ENCODE measurements around the gene FXYD1.
A peak's percentile ranks its signal among the peaks of the same experiment; 100 is the strongest.

Gene FXYD1

DNA sequence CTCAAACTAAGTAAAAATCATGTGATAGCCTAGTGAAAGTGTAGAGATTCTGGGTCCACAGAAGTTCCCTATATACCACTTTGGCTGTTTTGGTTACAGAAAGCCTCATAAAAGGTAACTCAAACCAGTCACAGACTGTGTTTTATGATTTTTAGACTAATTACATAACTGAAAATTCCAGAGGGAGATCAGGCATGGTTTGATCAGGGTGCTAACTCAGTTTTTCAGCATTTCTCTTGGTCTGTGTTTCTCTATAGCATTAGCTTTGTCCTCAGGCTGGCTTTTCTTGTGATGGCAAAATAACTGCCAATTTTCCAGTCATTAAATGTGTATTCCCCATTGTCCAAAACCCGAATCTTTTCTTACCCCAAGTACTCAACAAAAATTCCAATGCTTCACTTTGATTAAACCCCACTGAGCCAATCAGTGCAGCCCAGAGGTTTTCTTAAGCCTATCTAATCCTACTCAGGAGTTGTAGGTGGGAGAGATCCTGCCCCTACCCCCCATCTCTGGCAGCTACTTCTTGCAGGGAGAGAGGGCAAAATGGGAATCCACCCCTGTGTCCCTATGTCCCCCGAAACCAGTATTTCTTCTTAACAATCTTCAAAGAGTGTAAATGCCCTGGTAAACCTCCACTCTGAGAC is 31.6 kb upstream of the FXYD1 start:
- no peaks in the 10 kb centered on the region for H3K4me1 ChIP-seq (ENCODE audit: control insufficient read depth, insufficient read depth, low read length)
- no peaks in the 10 kb centered on the region for H3K27me3 ChIP-seq (ENCODE audit: control insufficient read depth, insufficient read depth, low read length, poor library complexity, severe bottlenecking)
- H3K9me3 ChIP-seq (ENCODE audit: control insufficient read depth, low read length), result no peaks in the 10 kb centered on the region
- H3K4me3 ChIP-seq (ENCODE audit: insufficient read depth, low read depth, low read length), result no peak overlapping the region
- H3K36me3 ChIP-seq (ENCODE audit: control insufficient read depth, insufficient read depth, low read length), result no peaks in the 10 kb centered on the region
- no peak overlapping the region for H3K27ac ChIP-seq (ENCODE audit: insufficient read depth, low read depth, low read length, poor library complexity, severe bottlenecking)
- WGBS, 2 experiments, result 91 to 94% methylated on average over 1 of the region's 2 CpGs

DNA sequence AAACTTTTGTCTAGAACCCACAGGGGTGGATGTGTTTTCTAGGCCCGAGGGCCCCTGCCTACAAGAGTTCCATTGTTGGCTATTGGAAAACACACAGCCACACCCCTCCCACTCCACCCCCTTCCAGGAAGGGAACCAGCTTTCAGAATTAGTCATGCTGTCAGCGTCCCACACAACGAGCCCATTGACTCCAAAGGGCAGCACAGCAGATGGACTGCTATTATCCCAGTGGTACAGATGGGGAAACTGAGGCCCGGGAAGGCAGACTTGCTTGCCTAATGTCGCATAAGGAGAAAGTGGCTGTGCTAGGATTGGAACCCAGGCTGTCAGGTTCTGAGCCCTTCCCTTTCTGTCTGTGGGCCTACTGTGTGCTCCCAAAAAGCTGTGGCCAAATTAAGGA is 31.1 kb upstream of the FXYD1 start:
- no peak overlapping the region for H3K27ac ChIP-seq (ENCODE audit: insufficient read depth, low read depth, low read length, poor library complexity, severe bottlenecking)
- no peaks in the 10 kb centered on the region for H3K36me3 ChIP-seq (ENCODE audit: control insufficient read depth, insufficient read depth, low read length)
- 49 to 51% methylated on average over 5 of the region's 5 CpGs for WGBS, 2 experiments
- H3K4me3 ChIP-seq (ENCODE audit: insufficient read depth, low read depth, low read length), result no peak overlapping the region
- H3K4me1 ChIP-seq (ENCODE audit: control insufficient read depth, insufficient read depth, low read length), result no peaks in the 10 kb centered on the region
- H3K27me3 ChIP-seq (ENCODE audit: control insufficient read depth, insufficient read depth, low read length, poor library complexity, severe bottlenecking), result no peaks in the 10 kb centered on the region
- no peaks in the 10 kb centered on the region for H3K9me3 ChIP-seq (ENCODE audit: control insufficient read depth, low read length)

DNA sequence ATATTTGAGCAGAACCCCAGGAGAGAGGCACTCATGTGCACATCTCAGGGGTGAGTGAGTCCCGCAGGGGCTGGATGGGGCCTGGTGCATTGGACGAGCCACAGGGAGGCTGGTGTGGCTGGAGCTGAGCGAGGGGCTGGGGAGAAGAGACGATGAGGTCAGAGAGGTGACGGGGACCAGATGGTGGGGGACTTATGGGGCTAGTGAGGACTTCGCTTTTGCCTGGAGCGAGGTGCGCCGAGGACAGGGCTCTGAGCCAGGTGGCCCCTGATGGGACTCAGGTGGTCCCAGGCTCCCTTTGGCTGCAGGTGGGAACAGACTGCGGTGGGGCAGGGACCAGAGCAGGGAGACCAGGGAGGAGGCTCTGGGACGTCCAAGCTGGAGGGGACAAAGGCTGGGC is 29.9 kb upstream of the FXYD1 start:
- Histone ChIP-seq H3K36me3 (ENCODE audit: control insufficient read depth, insufficient read depth, low read length) (no peaks in the 10 kb centered on the region), H3K4me1 (ENCODE audit: control insufficient read depth, insufficient read depth, low read length) (no peaks in the 10 kb centered on the region), H3K27ac (ENCODE audit: insufficient read depth, low read depth, low read length, poor library complexity, severe bottlenecking) (no peak overlapping the region), H3K4me3 (ENCODE audit: insufficient read depth, low read depth, low read length) (no peak overlapping the region), H3K9me3 (ENCODE audit: control insufficient read depth, low read length) (no peaks in the 10 kb centered on the region), H3K27me3 (ENCODE audit: control insufficient read depth, insufficient read depth, low read length, poor library complexity, severe bottlenecking) (no peaks in the 10 kb centered on the region)
- WGBS, 2 experiments, result 85 to 86% methylated on average over 11 of the region's 11 CpGs

DNA sequence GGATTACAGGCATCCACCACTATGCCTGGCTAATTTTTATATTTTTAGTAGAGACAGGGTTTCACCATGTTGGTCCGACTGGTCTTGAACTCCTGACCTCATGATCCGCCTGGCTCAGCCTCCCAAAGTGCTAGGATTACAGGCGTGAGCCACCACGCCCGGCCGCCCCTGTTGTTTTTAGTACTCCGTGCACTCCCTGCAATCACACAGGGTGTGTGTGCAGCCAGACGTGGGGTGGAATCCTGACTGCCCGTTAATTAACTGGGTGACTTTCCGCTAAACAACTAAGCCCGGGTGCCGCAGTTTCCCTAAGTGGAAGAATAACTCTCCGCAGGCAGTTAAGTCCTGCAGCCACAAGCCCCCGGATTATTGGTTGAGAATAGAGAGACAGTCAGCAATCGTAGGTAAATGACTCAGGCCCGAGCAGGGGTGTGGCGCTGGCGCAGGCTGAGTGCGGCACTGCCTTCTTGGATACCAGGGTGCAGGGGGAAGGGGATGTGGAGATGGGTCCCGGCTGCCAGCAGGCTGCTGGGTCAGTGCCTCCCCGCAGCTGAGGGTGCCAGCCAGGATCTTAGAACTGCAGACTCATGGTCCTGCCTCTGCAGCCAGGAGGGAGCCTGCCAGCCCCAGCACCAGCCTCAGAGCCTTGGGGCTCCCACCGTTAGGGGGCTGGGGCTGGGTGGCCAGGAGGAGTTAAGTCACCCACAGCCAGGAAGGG is 29.1 kb upstream of the FXYD1 start:
- WGBS, 2 experiments, result 89 to 90% methylated on average over 22 of the region's 22 CpGs
- H3K4me3 ChIP-seq (ENCODE audit: insufficient read depth, low read depth, low read length), result no peak overlapping the region

DNA sequence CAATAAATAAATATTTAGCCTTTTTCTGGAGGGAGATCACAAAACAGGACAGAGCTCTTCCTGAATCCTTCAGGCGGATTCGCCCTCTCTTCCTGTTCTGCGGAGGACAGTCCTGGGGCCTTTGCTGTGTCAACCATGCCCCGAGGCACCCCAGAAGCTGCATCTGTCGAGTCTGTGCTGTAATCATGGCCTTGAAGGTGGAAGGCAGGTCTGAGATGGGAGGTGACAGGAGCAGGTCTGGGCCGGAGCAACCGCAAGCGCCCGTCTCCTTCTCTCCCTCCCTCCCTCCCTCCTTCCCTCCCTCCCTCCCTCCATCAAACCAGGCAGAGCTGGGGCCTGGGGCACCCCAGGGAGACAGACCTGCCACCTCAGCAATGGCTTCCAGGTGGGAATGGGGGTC is 27.6 kb upstream of the FXYD1 start:
- Histone ChIP-seq H3K36me3 (ENCODE audit: control insufficient read depth, insufficient read depth, low read length) (no peaks in the 10 kb centered on the region), H3K4me1 (ENCODE audit: control insufficient read depth, insufficient read depth, low read length) (peaks cover 13% of the 10 kb centered on the region), H3K4me3 (ENCODE audit: insufficient read depth, low read depth, low read length) (no peak overlapping the region), H3K27me3 (ENCODE audit: control insufficient read depth, insufficient read depth, low read length, poor library complexity, severe bottlenecking) (no peaks in the 10 kb centered on the region), H3K27ac (ENCODE audit: insufficient read depth, low read depth, low read length, poor library complexity, severe bottlenecking) (no peak overlapping the region), H3K9me3 (ENCODE audit: control insufficient read depth, low read length) (no peaks in the 10 kb centered on the region)
- WGBS, 2 experiments, result 71 to 75% methylated on average over 5 of the region's 9 CpGs

More for the DNA sequence above, 29.1 kb upstream of the FXYD1 start:
- no peaks in the 10 kb centered on the region for H3K9me3 ChIP-seq (ENCODE audit: control insufficient read depth, low read length)
- H3K4me1 ChIP-seq (ENCODE audit: control insufficient read depth, insufficient read depth, low read length), result no peaks in the 10 kb centered on the region
- H3K27ac ChIP-seq (ENCODE audit: insufficient read depth, low read depth, low read length, poor library complexity, severe bottlenecking), result no peak overlapping the region
- no peaks in the 10 kb centered on the region for H3K36me3 ChIP-seq (ENCODE audit: control insufficient read depth, insufficient read depth, low read length)
- no peaks in the 10 kb centered on the region for H3K27me3 ChIP-seq (ENCODE audit: control insufficient read depth, insufficient read depth, low read length, poor library complexity, severe bottlenecking)

DNA sequence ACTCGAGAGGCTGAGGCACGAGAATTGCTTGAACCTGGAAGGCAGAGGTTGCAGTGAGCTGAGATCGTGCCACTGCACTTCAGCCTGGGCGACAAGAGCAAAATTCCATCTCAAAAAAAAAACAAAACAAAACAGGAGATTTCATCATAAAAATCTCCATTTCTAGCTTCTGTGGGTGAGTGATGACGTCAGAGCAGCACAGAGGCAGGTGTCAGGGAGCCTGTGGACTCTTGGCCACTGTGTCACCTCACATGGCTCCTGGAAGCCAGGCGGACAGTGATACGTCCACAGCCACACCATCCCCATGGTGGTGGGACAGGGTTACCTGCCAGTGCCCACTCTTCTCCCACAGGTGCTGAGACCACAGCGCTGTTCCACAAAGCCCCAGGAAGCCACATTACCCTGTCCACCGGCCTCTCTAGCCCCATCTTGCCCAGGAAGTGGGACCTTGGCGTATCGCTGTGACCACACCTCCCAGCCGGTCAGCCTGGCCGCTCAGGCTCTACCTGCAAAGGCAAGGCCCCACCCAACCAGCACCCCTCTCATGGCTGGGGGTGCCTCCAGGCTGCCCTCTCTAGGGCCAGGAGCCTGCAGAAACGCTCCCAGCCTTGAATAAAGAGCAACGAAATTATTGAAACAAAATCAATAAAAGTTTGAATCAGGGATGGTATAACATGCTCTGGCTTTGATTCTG is 25.5 kb upstream of the FXYD1 start:
- Histone ChIP-seq H3K4me1 (ENCODE audit: control insufficient read depth, insufficient read depth, low read length) (peaks cover 20% of the 10 kb centered on the region), H3K4me3 (ENCODE audit: insufficient read depth, low read depth, low read length) (no peak overlapping the region), H3K36me3 (ENCODE audit: control insufficient read depth, insufficient read depth, low read length) (no peaks in the 10 kb centered on the region), H3K27ac (ENCODE audit: insufficient read depth, low read depth, low read length, poor library complexity, severe bottlenecking) (no peak overlapping the region), H3K9me3 (ENCODE audit: control insufficient read depth, low read length) (no peaks in the 10 kb centered on the region), H3K27me3 (ENCODE audit: control insufficient read depth, insufficient read depth, low read length, poor library complexity, severe bottlenecking) (no peaks in the 10 kb centered on the region)
- WGBS, 2 experiments, result 89 to 90% methylated on average over 15 of the region's 15 CpGs

DNA sequence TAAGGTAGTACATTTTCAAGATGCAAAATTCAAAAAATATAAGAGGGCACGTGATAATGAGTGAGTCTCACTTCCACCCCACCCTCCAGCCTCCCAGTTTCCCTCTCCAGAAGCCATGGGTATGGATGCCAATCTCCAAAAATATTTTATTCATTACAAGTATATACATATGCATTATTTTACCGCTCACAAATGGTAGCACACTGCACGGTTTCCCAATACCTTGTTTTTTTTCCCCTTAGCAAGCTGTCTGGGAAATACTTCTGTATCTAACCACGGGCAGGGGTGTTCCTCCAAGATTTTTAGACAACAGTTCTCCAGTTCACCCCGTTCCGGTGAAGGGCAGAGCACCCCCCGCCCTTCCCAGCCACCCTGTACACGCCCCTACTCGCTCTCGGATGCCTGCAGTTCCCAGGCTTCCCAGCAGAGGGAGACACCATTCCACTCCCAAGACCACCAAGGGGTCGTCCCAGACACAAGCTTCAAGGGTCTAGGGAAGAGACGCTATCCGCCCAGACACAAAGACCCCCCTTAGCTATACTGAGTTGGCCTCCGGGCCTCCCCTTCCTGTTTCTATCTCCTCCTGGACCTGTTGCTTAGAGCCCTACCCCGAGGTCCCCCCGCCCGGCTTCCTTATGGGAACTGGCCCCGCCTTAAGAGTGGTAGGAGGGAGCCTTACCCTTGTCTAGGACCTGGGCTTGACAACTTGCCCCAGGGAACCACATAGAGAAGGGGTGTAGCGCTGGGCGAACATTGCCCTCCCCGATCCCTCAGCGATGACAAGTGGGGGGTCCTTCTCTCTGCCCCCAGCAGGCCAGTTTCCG is 24.1 kb upstream of the FXYD1 start:
- H3K27me3 ChIP-seq (ENCODE audit: control insufficient read depth, insufficient read depth, low read length, poor library complexity, severe bottlenecking), result no peaks in the 10 kb centered on the region
- 17 to 19% methylated on average over 23 of the region's 23 CpGs for WGBS, 2 experiments
- H3K9me3 ChIP-seq (ENCODE audit: control insufficient read depth, low read length), result no peaks in the 10 kb centered on the region
- H3K36me3 ChIP-seq (ENCODE audit: control insufficient read depth, insufficient read depth, low read length), result no peaks in the 10 kb centered on the region
- no peak overlapping the region for H3K27ac ChIP-seq (ENCODE audit: insufficient read depth, low read depth, low read length, poor library complexity, severe bottlenecking)
- peaks cover 20% of the 10 kb centered on the region for H3K4me1 ChIP-seq (ENCODE audit: control insufficient read depth, insufficient read depth, low read length)
- H3K4me3 ChIP-seq (ENCODE audit: insufficient read depth, low read depth, low read length), result peak overlapping the region; percentile 3

DNA sequence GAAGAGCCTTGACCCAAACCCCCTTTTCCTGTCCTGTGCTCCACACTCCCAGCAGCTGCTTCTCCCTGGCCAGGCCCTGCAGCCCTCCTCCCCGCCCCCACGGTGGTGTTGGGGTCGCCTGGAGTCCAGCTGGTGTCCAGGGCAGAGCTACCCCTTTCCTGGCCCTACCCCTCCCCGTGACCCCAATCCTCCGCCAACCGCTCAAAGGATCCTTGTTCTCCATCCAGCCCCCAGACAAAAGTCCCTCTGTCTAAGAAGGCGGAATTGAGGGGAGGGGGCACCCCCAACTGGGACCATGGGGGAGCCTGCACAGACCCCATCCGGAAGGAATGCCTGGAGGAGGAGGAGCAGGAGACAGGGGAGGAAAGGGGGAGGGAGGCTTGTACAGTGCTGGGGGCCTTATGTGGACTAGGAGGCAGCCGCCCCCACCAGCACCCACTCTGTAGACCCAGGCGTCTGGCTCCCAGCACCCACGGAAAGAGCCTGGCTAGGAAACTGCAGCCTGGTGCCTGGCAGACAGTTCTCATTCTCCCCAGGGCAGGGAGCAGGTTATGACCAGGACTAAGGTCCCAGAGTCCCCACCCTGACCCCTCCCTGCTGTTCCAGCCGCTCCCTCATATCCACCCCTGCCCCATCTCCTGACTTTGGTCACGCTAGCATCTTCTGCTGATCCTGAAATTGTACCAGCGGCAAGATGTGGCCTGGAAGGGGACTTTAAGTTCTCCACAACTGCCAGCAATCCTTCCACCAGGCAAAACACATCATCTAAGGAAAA is 23.3 kb upstream of the FXYD1 start, which contains the start of gene FXYD3:
TSS of gene FXYD3 (plus strand) at position 647 of the 775 bp plus-strand sequence. CDS start 3,554 bp downstream, outside the sequence.
- no peak within 1 kb of the TSS for H3K27ac ChIP-seq (ENCODE audit: insufficient read depth, low read depth, low read length, poor library complexity, severe bottlenecking)
- H3K4me3 ChIP-seq (ENCODE audit: insufficient read depth, low read depth, low read length), result peak within 1 kb of the TSS; percentile 3
- H3K36me3 ChIP-seq (ENCODE audit: control insufficient read depth, insufficient read depth, low read length), result no peaks in the 10 kb centered on the region
- peaks cover 20% of the 10 kb centered on the region for H3K4me1 ChIP-seq (ENCODE audit: control insufficient read depth, insufficient read depth, low read length)
- 69 to 71% methylated on average over 14 of the region's 14 CpGs for WGBS, 2 experiments
- H3K9me3 ChIP-seq (ENCODE audit: control insufficient read depth, low read length), result no peaks in the 10 kb centered on the region
- no peaks in the 10 kb centered on the region for H3K27me3 ChIP-seq (ENCODE audit: control insufficient read depth, insufficient read depth, low read length, poor library complexity, severe bottlenecking)

DNA sequence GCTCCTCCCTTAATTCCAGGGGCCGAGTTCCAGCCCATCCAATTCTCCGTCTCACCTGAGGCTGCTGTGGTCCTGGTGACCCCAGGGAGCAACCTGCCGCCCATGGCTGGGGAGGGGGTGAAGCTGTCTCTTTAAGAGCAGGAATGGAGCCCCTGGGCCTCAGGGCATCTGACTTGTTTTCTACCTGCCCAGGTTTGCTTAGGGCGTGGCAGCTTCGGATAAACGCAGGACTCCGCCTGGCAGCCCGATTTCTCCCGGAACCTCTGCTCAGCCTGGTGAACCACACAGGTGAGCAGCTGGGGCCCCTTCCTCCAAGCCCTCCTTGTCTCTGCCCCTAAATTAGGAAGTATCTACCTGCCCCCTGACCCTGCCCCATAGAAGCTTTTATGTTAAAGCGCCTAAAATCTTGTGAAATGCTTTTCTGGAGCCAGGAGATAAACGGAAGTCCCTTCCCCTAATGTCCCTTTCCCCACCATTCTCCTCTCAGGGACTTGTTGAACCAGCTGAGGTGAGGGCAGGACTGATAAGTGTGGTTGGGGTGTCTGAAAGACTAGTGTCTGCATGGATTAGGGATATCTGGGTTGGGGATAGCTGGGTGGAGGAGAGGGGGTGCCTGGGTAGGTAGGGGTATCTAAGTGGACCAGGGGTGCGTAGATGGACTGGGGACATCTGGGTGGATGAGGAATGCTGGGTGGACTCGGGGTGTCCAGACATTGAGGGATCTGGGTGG is 22.4 kb upstream of the FXYD1 start:
- Histone ChIP-seq H3K27me3 (ENCODE audit: control insufficient read depth, insufficient read depth, low read length, poor library complexity, severe bottlenecking) (no peaks in the 10 kb centered on the region), H3K4me3 (ENCODE audit: insufficient read depth, low read depth, low read length) (no peak overlapping the region), H3K9me3 (ENCODE audit: control insufficient read depth, low read length) (no peaks in the 10 kb centered on the region), H3K4me1 (ENCODE audit: control insufficient read depth, insufficient read depth, low read length) (peaks cover 20% of the 10 kb centered on the region), H3K36me3 (ENCODE audit: control insufficient read depth, insufficient read depth, low read length) (no peaks in the 10 kb centered on the region), H3K27ac (ENCODE audit: insufficient read depth, low read depth, low read length, poor library complexity, severe bottlenecking) (no peak overlapping the region)
- WGBS, 2 experiments, result 92% methylated on average over 13 of the region's 13 CpGs

All from ectodermal cell (in vitro differentiated cells).